ENCODE data around the gene LMO7. TPM values are rescaled to one million over a fixed set of nuclear protein-coding genes. Genes with fewer than 3 reads are reported as not detected.

The LMO7 gene
- total RNA-seq, 1 experiment from 2014 or later, result 11.8 TPM

- ChIA-PET POLR2A (no interaction called here), CTCF (no interaction called here)
- Histone ChIP-seq H3K27me3 (ENCODE audit: control insufficient read depth, insufficient read depth, low read length) (no peaks in the 10 kb centered on the region), H3K9me3 (ENCODE audit: control insufficient read depth, insufficient read depth, low read depth, low read length) (no peaks in the 10 kb centered on the region), H3K4me3 (ENCODE audit: low read depth in 2 of 2, low read length in 2 of 2) (no peak overlapping the region), H3K27ac (ENCODE audit: low read length) (no peak overlapping the region), H3K36me3 (ENCODE audit: control insufficient read depth, insufficient read depth, low read length) (no peaks in the 10 kb centered on the region), H3K4me1 (ENCODE audit: control insufficient read depth, insufficient read depth, low read length) (no peaks in the 10 kb centered on the region)
- DNase-seq (ENCODE audit: low read depth, low spot score) (no peak), ATAC-seq (no peak)
- no peak for TF ChIP-seq CTCF (IDR thresholded peaks at IDR 0.05)
- no peak for TF ChIP-seq POLR2AphosphoS5 (IDR thresholded peaks at IDR 0.05; ENCODE audit: low read depth, low read length)
- no peak for TF ChIP-seq SIN3A (IDR thresholded peaks at IDR 0.05; ENCODE audit: borderline replicate concordance, insufficient read depth, low read depth, low read length)
- TF ChIP-seq REST (IDR thresholded peaks at IDR 0.05; ENCODE audit: insufficient read depth in 1 of 2, low read depth in 2 of 2, low read length in 1 of 2), result no peak
- no peak for TF ChIP-seq TCF7L2 (IDR thresholded peaks at IDR 0.05; ENCODE audit: low read depth, low read length)
- intact Hi-C loops (cut with micrococcal nuclease; ENCODE audit: unreplicated experiment) (no loop called here), in situ Hi-C loops (cut with HindIII; ENCODE audit: low pct_unique_long_range_greater_than_20kb, low sequenced_read_pairs) (no loop called here)
- no TSS peak for BruUV-seq (replicated peaks)
These were observed 24.6 kb downstream of the LMO7 start for GRCh38 chr13:75660694-75661093.

GRCh38 chr13:75661443-75661842 is 25.3 kb downstream of the LMO7 start:
- H3K9me3 ChIP-seq (ENCODE audit: control insufficient read depth, insufficient read depth, low read depth, low read length), result no peaks in the 10 kb centered on the region
- DNase-seq (ENCODE audit: low read depth, low spot score) (no peak), ATAC-seq (no peak)
- POLR2A ChIA-PET, result no interaction called here
- H3K27ac ChIP-seq (ENCODE audit: low read length), result no peak overlapping the region
- CTCF ChIA-PET, result no interaction called here
- no peak overlapping the region for H3K4me3 ChIP-seq (ENCODE audit: low read depth in 2 of 2, low read length in 2 of 2)
- no peaks in the 10 kb centered on the region for H3K27me3 ChIP-seq (ENCODE audit: control insufficient read depth, insufficient read depth, low read length)
- intact Hi-C loops (cut with micrococcal nuclease; ENCODE audit: unreplicated experiment) (no loop called here), in situ Hi-C loops (cut with HindIII; ENCODE audit: low pct_unique_long_range_greater_than_20kb, low sequenced_read_pairs) (no loop called here)
- H3K36me3 ChIP-seq (ENCODE audit: control insufficient read depth, insufficient read depth, low read length), result no peaks in the 10 kb centered on the region
- H3K4me1 ChIP-seq (ENCODE audit: control insufficient read depth, insufficient read depth, low read length), result no peaks in the 10 kb centered on the region
- TF ChIP-seq CTCF (IDR thresholded peaks at IDR 0.05), result no peak
- TF ChIP-seq SIN3A (IDR thresholded peaks at IDR 0.05; ENCODE audit: borderline replicate concordance, insufficient read depth, low read depth, low read length), result no peak
- TF ChIP-seq TCF7L2 (IDR thresholded peaks at IDR 0.05; ENCODE audit: low read depth, low read length), result no peak
- no peak for TF ChIP-seq POLR2AphosphoS5 (IDR thresholded peaks at IDR 0.05; ENCODE audit: low read depth, low read length)
- no peak for TF ChIP-seq REST (IDR thresholded peaks at IDR 0.05; ENCODE audit: insufficient read depth in 1 of 2, low read depth in 2 of 2, low read length in 1 of 2)
- BruUV-seq (replicated peaks), result no TSS peak

All from Panc1 (cell line).